Kidney epithelial cell (primary cell): ENCODE measurements around the gene GREB1. TPM values are rescaled to one million over a fixed set of nuclear protein-coding genes. Genes with fewer than 3 reads are reported as not detected.

Source experiments
- DNase-seq: peaks from one replicate; pipeline ENCODE4 v3.0.0-alpha.2; 2010; ENCODE audit warnings: low read depth
- H3K27me3 ChIP-seq: 2 replicates; pipeline ENCODE4 v1.6.0; 2011; ENCODE audit warnings: low read length; ENCODE audit not compliant: control insufficient read depth, insufficient read depth
- H3K36me3 ChIP-seq: 2 replicates; pipeline ENCODE4 v1.5.1; 2011; ENCODE audit warnings: low read length; ENCODE audit not compliant: control insufficient read depth, insufficient read depth
- H3K4me3 ChIP-seq: 2 replicates; pipeline ENCODE4 v1.5.1; 2011; ENCODE audit warnings: low read depth, mild to moderate bottlenecking, control low read depth, low read length
- CTCF ChIP-seq: IDR thresholded peaks from 2 replicates; pipeline ENCODE4 v1.5.1; 2011; ENCODE audit warnings: mild to moderate bottlenecking, moderate library complexity, low read length, control low read depth, inconsistent platforms; ENCODE audit not compliant: insufficient read depth, poor library complexity, severe bottlenecking
- total RNA-seq: library from RNA; depleted of rRNA; stranded (reverse); fragments of >200 nt; gene quantifications from 2 replicates; pipeline ENCODE4 v1.2.3, GENCODE V29; 2015

GREB1 gene
- total RNA-seq, 1 donor from 2014 or later = 2.8 TPM

DNA sequence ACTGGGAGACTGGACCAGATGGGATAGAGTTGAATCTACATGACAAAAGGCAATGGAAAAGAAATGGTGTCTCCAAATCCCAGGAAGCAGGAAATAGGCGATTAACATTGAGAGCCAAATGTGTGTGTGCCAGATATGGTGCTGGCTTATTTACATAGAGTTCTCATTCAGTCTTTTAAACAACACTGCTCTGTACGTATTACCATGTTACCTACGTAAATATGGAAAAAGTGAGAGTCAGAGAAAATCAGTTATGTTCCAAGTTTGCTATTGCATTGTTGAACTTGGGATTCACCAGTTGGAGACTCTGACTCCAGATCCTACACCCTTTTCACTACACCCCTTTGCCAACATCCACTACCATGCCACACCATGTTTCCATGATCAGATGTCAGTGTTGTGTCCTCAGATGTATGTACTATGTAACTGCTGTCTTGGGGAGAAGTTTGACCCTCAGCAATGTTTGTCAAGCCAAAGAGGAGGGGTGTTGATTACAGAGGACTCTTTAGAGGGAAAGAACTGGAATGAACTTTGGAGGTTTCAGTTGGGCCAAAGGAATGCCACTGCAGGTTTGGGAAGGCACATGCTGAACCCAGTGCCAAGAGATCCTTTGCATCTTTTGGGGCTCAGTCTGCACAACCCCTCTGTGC, 19.6 kb upstream of the GREB1 start:
- Histone ChIP-seq H3K4me3 (no peak overlapping the region), H3K27me3 (no peaks in the 10 kb centered on the region), H3K36me3 (no peaks in the 10 kb centered on the region)
- DNase-seq = no peak
- no peak for TF ChIP-seq CTCF

GRCh38 chr2:11514904-11515303, 18.9 kb upstream of the GREB1 start:
- DNase-seq = no peak
- Histone ChIP-seq H3K4me3 (no peak overlapping the region), H3K27me3 (no peaks in the 10 kb centered on the region), H3K36me3 (no peaks in the 10 kb centered on the region)
- TF ChIP-seq CTCF = no peak

- H3K27me3 ChIP-seq = no peaks in the 10 kb centered on the region
- no peak for DNase-seq
- no peak for TF ChIP-seq CTCF
- no peak overlapping the region for H3K4me3 ChIP-seq
- H3K36me3 ChIP-seq = no peaks in the 10 kb centered on the region
Measured at GRCh38 chr2:11515490-11515981, 18.3 kb upstream of the GREB1 start.

GRCh38 chr2:11516984-11517648, 16.7 kb upstream of the GREB1 start:
- H3K4me3 ChIP-seq = no peak overlapping the region
- no peak for DNase-seq
- H3K27me3 ChIP-seq = no peaks in the 10 kb centered on the region
- TF ChIP-seq CTCF = no peak
- no peaks in the 10 kb centered on the region for H3K36me3 ChIP-seq

- Histone ChIP-seq H3K36me3 (no peaks in the 10 kb centered on the region), H3K4me3 (no peak overlapping the region), H3K27me3 (no peaks in the 10 kb centered on the region)
- TF ChIP-seq CTCF = no peak
- no peak for DNase-seq
Measured at GRCh38 chr2:11517906-11518305, 15.9 kb upstream of the GREB1 start.
